ENCODE results near the gene IDUA.
A peak's percentile ranks its signal among the peaks of the same experiment; 100 is the strongest.
"Not testable (repeated sequence)": the region's sequence is repeated elsewhere in the genome, so short reads cannot be mapped to it uniquely, and the experiment has no call there.

The IDUA gene

DNA sequence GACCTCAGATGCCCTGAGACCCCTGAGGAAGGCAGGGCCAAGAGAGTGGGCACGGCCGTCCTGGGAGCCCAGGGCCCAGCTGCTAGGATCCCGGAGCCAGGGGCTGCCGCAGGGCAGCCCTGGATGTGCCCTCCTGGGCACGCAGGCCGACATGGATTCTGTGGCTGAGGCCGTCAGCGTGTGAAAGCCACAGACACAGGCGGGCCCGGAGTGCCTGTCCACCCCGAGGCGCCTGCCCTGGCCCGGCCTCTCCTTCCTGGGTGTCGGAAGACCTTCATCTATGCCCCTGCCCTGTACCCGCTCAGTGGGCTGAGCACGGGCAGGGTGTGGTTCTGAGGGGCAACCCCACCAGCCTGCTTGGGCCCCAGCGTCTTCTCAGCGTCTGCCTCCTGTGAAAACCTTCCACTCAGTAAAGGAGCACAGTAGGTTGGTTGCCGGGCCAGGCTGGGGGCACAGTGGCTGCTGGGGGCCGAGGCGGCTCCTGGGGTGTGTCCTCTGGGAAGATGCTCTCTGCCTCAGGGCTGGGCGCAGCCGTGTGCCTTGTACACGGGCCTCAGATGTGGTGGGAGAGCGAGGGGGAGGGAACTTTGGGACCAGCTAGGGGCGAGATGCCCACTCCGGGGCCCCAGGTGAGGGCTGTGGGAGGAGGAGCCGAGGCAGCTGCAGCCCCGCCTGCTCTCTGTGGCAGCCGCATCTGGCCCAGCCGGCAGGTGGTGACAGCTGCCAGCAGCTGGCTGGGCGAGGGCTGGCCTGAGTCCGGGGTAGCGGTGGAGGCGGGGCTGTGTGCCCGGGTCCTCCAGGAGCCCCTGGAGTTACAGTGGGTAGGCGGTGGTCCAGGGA, 45.3 kb downstream of the IDUA start:
- no peak for ATAC-seq

DNA sequence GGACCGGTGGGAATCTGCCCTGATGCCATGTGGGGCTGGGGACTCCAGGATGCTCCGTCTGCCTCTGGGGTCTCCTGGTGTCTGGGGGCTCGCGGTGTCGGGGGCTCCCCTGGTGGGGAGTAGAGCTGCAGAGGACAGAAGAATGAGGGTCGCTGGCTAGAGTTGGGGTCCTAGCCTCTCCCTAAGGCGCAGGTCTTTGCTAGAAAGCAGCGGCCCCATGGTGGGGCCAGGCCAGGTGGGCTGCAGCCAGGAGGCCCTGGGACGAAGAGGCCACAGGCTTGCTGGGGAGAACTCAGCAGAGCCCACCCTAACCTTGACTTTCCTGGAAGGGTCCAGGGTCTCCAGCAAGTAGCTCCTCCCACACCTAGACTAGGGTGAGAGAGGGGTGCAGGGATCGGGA, 46.0 kb downstream of the IDUA start:
- no peak for ATAC-seq

DNA sequence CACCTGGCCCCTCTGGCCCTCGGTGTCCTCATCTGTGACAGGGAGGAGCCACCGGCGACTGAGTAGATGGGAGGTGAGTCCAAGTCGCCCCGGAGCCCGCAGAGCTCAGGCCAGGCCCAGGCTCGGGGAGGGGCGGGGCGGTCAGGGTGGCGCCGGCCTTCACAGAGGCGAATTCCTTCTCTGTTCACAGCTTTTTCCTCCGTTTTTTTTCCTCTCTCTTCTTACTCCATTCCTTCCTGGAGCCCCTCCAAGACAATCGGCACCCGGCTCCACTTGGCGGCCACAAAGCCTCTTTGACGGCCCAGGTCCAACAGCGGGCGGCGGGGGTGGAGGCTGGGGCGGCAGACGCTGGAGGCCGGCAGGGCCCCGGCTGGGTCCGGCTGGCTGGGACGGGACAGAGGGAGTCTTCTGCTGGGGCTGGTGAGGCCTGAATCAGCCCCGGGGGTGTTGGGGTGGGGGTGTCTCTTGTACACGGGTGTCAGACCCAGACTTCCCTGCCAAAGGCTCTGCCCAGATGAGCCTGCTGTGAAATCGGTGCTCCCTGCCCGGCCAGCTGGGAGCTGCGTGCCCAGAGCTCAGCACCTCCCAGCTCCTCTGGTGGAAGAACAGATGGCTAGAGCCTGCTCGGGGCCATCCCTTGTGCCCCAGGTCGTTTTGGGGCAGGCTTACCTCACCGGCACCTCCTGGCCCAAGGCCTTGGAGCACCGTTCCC, 47.2 kb downstream of the IDUA start:
- no peak for ATAC-seq

DNA sequence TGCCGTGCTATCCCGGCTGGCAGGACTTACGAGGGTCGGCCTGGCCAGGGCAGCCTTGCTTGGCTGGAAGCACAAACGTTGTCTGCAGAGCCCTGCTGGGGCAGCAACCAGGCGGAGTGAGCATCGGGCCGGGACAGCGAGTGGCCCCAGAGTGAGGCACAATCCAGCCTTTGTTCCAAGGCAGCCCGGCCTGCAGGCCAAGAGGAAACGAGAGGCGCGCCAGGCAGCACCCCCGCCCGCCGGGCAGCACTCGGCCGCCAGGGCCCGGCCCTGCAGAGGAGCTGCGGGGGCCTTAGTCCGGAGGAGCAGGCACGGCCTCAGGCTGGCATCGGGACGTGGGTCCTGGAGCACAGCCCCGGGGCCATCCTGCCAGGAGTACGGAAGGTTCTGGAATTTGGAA, 48.7 kb downstream of the IDUA start:
- no peak for ATAC-seq

DNA sequence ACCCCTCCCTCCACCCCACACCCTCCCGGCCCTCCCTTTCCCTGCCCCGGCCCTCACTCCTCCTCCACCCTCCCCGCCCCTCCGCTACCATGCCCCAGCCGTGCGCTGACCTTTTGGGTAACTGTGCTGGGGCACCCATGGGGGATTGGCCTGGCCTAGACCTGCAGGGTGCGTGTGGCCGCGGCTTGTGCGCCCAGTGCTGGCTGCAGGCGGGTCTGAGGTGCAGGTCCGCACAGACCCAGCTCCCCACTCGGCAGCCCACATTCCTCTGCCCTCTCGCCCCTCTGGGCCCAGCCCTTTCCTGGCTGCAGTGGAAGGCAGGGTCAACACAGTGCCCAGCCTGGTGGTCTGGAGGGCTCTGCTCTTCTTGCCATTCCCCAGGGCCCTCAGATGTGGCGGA, 49.3 kb downstream of the IDUA start:
- no peak for ATAC-seq

DNA sequence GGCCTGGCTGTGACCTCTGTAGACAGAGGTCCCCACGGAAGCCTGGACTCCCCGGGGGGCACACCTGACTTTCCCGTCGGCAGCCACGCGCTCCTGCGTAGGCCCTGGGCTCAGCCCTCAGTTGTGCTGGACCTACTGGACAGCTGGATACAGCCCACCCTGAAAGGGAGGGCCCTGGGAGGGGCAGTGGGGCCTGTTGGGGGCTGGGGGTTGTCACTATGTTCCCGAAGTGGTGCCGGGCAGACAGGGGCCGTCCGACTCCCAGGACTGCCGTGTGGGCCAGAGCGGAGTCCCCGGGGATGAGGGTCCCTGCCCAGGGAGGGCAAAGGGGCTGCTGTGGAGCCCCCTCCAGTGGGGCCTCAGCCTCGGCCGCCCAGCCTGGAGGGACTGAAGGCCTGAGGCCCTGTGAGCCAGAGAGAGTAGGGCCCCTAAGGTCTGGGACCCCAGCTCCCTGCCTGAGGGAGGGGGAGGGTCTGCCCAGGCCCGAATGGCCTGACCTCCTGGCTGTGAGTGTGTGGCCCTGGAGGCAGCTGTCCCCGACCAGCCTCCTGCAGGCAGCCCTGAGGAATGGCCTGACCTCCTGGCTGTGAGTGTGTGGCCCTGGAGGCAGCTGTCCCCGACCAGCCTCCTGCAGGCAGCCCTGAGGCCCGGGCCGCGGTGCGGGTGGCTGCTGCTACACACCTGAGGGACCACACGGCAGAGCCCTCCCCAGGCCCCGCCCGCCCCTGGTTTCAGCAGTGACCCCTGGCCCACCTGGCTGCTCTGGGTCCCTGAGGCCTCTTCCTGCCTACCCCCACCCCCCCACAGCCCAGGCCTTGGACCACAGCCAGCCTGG, 50.3 kb downstream of the IDUA start:
- ATAC-seq, result no peak

DNA sequence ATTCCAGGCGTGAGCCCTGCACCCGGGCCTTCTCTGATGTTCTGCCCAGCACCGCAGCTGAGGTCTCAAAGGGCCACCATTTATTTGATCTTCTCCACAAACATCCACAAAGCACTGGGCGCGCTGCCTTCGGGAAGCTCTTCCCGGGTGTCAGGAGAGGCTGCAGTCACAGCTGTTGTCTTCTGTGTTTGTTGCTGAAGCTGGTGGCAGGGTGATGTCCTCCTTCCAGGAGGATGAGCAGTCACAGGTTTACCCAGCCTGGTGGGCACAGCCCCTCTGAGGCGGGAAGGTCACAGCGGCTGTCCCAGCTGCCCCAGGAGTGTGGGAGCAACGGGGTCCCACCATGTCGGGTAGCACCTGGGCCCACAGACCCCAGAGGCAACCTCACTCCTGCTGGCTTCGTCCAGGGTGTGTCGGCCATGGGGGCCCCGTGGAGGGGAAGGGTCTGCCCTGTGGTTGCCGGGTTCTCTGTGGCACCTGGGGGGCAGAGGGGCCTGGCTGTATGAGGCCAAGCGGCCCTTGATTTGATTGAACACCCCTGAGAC, 52.2 kb downstream of the IDUA start:
- no peak for ATAC-seq

DNA sequence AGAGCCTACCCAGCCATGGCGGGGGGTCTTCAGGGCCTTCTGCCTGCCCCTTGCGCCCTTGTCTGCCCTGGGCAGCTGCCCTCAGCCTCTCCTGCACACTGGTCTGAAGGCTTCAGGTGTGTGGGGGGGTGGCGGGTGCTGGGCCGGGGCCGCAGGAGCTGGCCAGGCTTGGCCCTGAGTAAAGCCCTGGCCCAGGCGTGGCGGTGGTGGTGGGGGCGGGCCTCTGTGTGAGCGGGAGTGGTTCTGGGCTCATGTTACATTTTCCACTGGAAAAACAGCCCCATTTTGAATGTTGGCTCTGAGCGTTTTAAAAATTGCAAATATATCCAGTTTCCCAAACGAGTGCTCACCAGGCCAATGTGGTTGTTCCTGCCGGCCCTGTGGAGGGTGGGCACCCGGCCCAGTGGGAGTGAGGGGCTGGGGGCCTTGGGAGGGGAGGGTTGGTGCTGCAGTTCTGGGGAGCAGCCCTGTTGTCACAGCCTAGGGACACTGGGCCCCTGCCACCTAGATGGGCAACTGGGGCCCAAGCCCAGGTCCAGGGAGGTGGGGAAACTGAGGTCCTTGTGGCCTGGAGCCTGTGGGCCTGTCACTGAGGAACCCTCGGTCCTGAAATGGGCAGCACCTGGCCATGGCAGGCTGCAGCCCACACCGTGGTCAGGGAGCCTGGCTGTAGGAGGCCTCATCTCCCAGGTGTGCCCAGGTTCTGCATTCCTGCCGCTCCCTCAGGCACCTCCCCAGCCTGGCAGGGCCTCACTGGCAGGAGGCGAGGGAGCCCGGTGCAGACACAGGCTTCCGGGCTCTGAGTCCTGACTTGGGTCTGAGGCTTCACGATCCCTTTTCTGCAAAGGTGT, 52.9 kb downstream of the IDUA start:
- no peak for ATAC-seq

DNA sequence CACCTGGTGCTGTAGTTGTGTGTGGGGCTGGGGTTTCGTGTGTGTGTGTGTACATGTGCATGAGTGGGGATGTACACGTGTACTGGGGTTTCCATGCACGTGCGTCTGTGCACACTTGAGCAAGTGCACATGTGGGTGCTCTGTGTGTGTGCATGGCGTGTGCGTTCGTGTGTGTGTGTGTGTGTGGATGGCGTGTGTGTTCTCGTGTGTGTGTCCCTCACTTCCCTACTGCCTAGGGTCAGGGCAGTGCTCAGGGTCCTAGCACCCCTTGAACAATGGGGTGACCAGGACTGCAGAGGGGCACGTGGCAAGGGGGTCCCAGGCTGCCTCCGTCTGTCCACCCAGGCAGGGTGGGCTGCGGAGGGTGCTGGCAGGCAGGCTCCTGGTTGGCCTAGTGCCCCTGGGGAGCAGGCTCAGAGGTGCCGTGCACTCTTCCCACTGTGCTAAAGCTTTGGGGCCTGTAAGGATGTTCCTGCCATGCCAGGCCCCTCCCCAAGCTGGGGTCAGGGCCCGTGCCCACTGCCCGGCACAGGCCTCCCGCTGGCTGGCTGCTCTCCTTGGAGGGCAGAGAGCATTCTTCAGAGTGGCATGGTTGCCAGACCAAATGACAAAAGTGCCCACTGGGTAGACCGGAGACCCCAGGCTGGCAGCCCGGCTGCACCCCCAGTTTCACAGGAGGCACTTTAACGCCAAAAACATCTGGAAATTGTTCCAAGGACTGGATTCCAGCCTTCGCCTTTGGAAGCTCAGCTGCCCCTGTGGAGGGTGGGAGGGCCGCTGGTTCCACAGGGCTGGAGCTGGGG, 53.7 kb downstream of the IDUA start:
- no peak for ATAC-seq

DNA sequence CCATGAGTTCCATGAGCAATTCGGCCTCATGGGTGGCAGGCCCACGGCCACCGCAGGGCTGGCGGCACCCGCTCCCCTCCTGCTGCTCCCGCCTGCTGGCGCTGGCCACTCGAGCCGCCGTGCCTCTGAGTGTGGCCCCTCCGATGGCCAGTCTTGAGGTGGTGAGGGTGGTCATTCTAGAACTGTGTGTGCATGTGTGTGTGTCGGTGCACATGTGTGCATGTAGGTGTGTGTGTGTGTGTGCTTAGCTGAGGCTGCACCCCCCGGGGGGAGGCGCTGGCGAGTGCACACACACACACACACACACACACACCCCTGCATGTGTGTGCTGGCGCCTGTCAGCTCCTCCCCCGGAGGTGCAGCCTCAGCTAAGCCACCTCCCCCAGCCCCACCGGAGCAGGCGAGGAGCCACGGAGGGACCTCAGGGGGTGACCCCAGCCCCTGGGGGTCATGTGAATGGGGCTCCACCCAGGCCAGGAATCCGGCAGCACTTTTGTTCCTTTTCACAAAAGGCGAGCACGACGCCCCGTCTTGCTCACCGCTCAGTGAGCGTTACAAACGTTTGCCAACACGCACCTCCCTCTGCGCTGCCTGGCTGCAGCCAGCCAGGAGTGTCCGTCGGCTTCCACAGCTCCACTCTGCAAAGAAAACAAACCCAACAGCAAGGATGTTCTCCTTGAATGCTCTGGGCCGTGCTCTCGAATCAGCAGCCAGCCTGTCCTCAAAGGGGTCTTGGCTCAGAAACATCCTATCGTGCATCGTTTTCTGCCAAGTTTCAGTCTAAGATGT, 54.5 kb downstream of the IDUA start:
- no peak for ATAC-seq

DNA sequence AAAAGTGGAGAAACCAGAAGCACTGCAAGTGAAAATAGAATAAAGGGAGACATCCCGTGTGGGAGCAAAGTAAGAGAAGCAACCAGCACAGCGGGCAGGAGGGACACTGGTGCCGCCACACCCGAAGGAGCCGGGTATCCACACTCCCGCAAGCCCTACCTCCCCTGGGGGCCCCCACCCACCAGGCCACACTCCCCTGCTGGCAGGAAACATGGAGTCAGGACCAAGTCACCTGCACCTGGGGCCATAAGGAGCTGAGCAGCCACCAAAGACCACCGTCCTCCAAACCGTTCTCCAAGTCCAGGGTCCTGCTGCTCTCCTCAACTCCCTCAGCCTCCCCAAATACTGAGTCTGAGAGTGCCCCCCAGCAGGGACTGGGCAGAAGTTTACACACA, 55.1 kb downstream of the IDUA start:
- ATAC-seq, result no peak

DNA sequence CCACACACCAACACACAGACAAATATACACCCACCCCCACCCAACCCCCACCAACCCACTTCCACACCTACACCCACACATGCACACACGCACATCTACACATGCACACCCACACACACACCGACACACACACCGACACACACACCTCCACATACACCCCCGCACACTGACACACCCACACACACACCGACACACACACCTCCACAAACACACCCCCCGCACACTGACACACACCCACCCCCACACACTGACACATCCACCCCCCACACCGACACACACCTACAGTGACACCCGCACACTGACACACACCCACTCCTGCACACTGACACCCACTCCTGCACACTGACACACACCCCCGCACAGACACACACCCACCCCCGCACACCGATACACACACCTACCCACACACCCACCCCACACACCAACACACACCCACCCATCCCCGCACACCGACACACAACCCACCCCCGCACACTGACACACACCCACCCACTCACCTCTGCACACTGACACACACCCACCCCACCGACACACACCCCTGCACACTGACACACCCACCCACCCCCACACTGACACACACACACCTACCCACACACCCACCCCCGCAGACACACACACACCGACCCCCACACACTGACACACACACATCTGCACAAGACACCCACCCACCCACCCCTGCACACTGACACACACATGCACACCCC, 55.7 kb downstream of the IDUA start:
- ATAC-seq, result no peak

DNA sequence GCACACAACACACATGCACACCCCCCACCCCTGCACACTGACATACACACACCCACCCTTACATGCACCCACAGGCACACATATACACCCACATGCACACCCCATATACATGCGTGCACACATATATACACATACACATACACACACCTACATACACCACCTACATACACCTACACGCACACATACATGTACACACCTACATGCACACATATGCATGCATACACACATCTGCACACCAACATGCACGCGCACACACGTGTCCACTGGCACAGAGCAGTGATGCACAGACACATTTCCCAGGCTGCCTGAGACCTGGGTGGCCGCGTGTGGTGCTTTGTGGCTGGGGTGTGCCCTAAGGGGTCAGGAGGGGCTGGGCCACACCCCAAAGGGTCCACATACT, 56.3 kb downstream of the IDUA start:
- ATAC-seq, result no peak

DNA sequence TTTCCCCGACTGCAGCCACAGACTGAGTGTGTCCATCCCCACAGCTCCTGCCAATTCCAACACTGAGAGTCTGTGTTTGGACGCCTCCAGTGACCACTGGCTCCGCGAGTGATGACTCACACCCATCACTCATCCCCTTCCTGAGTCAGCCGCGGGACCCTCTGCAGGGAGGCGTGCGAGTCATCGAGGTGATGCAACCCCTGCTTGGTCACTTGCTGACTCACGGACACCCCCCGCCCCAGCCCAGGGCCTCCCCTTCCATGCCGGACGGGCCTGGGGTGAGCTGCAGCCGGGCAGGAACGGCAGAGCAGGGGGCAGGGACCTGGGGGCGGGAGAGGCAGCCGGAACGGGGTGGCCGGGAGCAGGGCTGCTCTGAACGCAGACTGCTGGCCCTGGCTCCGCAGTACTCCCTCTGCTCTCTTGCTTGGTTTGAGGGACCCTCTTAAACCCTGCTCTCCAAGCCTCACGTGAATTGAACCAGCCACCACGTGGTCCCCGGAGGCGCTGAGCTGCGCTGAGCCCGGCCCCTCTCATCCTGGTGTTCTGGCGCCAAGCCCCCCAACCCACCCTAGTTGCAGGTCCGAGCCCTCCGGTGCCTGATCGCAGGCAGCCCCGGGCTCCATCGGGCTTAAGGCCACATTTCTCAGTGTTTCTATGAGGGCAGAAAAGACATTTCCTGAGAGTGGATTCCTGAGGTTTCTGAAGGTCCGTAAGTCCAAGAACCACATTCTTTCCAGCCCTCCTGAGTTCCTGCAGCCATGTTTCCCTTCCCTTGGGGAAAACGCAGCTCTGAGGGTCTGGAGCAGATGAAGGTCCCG, 57.0 kb downstream of the IDUA start:
- ATAC-seq, result peak; percentile 45 to 52

DNA sequence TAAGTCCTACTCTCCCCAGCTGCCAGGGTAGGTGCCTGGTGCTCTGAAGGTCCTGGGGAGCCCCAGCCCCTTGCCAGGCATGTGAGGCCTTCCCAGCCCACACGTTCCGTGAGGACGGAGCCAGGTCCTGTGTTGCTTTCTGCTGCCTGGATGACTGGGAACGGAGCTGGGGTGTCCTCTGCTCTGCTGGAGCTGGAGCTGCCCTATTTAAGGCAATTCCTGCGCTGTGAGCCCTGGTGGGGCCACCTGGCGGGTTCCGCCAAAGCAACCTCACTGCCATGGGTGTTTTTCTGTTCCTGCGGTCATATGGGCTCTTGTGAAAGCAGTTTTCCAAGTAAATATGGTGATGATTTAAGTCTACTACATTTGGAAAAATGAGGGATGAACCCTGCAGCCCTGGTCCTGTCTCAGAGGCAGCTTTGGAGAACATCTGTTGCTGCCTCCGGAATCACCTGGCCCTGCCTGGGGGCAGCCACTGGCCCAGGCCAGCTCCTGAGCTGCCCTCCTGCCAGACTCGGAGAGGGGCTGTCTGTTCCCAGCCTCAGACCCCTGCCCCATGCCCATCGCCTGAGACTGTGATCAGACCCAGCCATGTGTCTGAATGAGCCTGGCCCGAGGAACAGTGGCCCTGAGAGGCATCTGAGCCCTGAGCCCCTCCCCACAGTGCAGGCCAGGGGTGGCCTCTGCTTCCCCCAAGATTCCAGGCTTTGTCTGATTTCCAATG, 57.8 kb downstream of the IDUA start:
- no peak for ATAC-seq

DNA sequence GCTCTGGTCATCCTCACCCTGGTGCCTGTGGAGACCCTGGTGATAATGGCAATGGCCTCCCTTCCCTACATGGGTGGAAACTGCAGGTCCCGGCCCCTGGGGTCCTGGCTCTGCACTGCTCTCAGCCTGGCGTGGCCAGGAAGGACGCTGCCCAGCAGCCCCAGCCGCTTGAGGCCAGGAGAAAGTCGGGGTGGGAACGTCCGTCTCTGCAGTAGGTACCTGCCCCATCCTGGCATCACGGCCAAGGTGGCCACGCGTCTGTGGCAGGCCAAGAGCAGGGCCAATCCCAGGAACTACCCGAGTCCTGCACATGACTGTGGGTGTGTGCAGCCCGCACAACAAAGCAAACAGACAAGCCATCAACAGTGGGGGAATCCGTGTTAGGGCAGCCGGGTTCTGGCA, 58.4 kb downstream of the IDUA start:
- no peak for ATAC-seq

DNA sequence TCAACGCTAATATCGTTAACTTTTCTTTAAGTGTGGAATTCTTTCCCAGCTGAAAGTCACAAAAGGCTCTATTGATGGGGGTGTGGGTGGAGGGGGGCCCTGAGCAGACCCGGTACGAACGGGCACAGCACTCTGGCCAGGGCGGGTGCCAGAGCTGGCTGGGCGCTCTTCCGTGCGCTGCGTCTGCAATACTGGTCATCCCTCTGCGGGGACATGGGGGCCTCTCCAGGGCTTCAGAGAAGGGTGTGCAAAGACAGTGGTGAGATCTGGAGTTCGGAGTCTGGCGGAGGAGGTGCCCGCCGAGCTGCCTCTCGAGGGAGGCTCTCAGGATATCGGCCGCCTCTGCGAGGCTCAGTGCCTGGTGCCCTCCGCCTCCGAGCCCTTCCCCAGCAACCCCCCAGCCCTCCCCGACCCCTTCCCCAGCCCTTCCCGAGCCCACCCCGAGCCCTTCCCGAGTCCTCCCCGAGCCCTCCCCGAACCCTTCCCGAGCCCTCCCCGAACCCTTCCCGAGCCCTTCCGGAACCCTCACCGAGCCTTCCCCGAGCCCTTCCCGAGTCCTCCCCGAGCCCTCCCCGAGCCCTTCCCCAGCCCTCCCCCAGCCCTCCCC, 58.9 kb downstream of the IDUA start:
- ATAC-seq, result no peak

DNA sequence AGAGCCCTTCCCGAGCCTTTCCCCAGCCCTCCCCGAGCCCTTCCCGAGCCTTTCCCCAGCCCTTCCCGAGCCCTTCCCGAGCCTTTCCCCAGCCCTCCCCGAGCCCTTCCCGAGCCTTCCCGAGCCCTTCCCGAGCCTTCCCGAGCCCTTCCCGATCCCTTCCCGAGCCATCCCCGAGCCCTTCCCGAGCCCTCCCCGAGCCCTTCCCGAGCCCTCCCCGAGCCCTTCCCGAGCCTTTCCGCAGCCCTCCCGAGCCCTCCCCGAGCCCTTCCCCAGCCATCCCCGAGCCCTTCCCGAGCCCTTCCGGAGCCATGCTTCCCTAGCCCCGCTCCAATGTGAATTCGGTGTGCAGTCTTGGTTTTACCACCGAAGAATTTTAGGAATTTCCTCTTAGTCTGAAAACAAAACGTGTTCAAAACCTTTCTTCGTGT, 59.8 kb downstream of the IDUA start:
- ATAC-seq, result not testable (repeated sequence)
